Panc1 (cell line): ENCODE results near the gene SCRG1.

Experiments
- POLR2AphosphoS5 ChIP-seq: IDR thresholded peaks from 2 replicates; pipeline ENCODE4 v1.6.1; 2012; ENCODE audit warnings: mild to moderate bottlenecking, low read depth, low read length, moderate library complexity
- SIN3A ChIP-seq: IDR thresholded peaks from 2 replicates; pipeline ENCODE4 v1.6.1; 2012; ENCODE audit warnings: low read depth, mild to moderate bottlenecking, low read length, moderate library complexity, borderline replicate concordance; ENCODE audit not compliant: insufficient read depth
- TCF7L2 ChIP-seq: IDR thresholded peaks from 2 replicates; pipeline ENCODE4 v1.6.1; 2011; ENCODE audit warnings: mild to moderate bottlenecking, low read depth, low read length, inconsistent platforms
- TF ChIP-seq, protein P1 (sequence below): fragments of 450-650 bp; IDR thresholded peaks from 2 replicates; pipeline ENCODE4 v1.5.1; 2017; ENCODE audit warnings: mild to moderate bottlenecking

DNA sequence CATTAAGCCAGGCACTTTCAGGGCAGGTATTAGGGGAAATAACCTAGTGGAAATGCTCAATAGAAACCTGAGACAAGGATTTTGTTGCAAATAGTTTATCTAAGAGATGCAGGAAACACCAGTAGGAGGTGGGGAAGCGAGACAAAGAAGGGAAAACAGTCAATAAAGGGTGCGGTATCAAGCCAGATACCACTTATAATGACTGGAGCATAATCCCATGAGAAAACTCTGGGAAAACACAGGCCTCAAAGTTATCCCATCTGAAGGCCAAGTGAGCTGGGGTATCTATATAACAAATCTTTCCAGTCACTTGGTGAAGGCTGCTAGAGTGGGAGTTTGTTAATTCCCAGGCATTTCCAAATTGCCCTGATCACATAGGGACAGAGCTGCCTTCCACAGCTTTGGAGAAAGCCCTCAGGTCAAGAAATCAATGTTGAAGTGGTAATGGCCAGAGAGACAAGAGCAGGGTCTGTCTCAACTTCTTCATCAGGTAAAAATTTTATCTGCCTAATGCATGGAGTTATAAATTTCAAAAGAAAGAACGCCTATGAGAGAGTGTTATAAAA, 55.0 kb downstream of the SCRG1 start:
- TF ChIP-seq, protein P1, sequence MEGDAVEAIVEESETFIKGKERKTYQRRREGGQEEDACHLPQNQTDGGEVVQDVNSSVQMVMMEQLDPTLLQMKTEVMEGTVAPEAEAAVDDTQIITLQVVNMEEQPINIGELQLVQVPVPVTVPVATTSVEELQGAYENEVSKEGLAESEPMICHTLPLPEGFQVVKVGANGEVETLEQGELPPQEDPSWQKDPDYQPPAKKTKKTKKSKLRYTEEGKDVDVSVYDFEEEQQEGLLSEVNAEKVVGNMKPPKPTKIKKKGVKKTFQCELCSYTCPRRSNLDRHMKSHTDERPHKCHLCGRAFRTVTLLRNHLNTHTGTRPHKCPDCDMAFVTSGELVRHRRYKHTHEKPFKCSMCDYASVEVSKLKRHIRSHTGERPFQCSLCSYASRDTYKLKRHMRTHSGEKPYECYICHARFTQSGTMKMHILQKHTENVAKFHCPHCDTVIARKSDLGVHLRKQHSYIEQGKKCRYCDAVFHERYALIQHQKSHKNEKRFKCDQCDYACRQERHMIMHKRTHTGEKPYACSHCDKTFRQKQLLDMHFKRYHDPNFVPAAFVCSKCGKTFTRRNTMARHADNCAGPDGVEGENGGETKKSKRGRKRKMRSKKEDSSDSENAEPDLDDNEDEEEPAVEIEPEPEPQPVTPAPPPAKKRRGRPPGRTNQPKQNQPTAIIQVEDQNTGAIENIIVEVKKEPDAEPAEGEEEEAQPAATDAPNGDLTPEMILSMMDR = no peak
- TF ChIP-seq SIN3A (no peak), POLR2AphosphoS5 (no peak), TCF7L2 (no peak)
